Forelimb muscle (tissue), 1 donor: ENCODE measurements around the gene CGN. TPM values are rescaled to one million over a fixed set of nuclear protein-coding genes. Genes with fewer than 3 reads are reported as not detected.
A peak's percentile ranks its signal among the peaks of the same experiment; 100 is the strongest.

Experiments
- DNase-seq: peaks from one replicate; pipeline ENCODE4 v3.0.0-alpha.2; 2013; ENCODE audit warnings: low read depth
- polyA plus RNA-seq: library from polyadenylated mRNA; unstranded; fragments of 120-200 nt; gene quantifications from one replicate; pipeline ENCODE4 v1.2.1, GENCODE V29; 2013; ENCODE audit not compliant: insufficient read length

Gene CGN, protein sequence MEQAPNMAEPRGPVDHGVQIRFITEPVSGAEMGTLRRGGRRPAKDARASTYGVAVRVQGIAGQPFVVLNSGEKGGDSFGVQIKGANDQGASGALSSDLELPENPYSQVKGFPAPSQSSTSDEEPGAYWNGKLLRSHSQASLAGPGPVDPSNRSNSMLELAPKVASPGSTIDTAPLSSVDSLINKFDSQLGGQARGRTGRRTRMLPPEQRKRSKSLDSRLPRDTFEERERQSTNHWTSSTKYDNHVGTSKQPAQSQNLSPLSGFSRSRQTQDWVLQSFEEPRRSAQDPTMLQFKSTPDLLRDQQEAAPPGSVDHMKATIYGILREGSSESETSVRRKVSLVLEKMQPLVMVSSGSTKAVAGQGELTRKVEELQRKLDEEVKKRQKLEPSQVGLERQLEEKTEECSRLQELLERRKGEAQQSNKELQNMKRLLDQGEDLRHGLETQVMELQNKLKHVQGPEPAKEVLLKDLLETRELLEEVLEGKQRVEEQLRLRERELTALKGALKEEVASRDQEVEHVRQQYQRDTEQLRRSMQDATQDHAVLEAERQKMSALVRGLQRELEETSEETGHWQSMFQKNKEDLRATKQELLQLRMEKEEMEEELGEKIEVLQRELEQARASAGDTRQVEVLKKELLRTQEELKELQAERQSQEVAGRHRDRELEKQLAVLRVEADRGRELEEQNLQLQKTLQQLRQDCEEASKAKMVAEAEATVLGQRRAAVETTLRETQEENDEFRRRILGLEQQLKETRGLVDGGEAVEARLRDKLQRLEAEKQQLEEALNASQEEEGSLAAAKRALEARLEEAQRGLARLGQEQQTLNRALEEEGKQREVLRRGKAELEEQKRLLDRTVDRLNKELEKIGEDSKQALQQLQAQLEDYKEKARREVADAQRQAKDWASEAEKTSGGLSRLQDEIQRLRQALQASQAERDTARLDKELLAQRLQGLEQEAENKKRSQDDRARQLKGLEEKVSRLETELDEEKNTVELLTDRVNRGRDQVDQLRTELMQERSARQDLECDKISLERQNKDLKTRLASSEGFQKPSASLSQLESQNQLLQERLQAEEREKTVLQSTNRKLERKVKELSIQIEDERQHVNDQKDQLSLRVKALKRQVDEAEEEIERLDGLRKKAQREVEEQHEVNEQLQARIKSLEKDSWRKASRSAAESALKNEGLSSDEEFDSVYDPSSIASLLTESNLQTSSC
- polyA plus RNA-seq: 0.52 TPM

DNA sequence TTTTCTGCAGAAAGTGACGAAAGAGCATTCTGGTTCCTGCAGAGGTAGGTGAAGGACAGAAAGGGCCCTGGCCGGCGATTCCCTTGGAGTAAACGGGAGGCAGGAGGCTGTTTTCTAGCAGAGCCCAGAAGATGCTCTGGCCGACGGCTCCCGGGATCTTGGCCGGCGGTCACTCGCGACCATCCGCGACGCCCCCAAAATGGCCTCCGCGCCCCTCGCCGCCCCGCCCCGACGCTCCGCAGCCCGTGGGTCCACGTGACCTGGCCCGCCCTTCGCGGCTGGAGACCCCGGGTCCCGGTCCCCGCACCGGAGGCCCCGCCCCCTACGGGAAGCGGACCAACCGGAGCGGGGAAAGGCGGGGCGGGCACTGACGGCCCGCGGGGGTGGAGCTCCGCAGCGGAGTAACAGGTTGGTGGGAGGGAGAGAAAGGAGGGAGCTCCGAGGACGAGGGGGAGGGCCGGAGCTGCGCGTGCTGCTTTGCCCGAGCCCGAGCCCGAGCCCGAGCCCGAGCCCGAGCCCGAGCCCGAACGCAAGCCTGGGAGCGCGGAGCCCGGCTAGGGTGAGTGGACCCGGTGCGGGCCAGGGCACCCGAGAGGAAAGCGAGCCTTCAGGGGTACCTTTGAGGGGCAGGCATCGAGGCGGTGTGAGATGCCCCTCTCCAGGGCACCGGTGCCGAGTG, at the start of gene CGN:
Gene CGN, plus strand, starts transcription at position 431 of the 679 bp plus-strand sequence. CDS start 7,133 bp downstream, outside the sequence.
- DNase-seq: peak; percentile 47

DNA sequence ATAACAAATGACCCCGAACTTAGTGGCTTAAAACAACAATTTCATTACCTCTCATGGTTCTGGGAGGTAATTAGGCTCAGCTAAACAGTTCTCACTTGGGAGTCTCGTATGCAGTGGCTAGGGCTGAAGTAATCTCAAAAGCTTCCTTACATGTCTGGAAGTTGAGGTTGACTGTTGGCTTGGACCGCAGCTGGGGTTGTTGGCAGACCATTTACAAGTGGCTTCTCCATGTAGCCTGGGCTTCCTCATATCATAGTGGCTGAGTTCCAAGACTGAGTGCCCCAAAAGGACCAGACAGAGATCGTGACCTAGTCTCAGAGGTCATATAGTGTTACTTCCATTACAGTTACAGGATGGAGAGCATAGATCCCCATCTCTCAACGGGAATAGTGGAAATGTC, 49.5 kb upstream of the CGN start:
- DNase-seq: no peak

- DNase-seq: no peak
Measured at GRCh38 chr1:151465026-151465425, 46.2 kb upstream of the CGN start.

GRCh38 chr1:151472856-151473731, 38.1 kb upstream of the CGN start:
- DNase-seq: peak; percentile 25

DNA sequence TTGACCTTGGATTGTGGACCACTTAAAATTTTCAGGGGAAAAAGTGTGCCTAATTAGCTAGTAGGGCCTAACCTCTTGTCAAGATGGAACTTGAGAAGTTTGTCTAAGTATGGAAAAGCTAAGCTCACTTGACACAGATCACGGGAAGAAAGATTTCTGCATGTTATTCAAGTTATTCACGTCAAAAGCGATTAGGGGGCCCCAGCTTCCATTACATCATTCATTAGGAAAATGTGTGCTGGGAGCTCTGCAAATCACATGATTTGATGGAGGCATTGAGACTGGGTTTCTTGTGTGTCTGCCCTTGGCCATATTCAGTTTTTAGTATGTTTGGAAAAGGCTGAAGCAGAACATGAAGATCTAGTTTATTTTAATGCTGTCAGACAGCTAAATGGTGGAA, 36.4 kb upstream of the CGN start:
- DNase-seq: no peak

DNA sequence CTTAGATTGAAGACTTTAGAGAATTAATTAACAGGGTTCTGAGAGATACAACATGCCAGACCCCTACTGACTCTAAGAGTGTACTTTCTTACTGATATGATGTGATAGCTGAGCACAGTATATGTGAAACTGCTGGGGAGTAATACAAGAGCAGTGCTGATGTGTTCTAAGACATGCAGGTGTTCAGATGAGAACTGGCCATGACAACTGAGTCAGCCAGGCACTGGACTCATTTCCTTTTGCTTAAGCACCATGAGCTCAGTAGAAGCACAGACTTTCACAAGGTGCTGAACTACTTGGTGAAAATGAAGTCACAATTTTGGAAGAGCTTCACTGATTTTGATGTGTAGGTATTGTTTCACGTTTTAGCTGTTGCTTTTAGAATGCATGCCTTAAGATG, 36.0 kb upstream of the CGN start:
- DNase-seq: no peak

GRCh38 chr1:151476083-151476482, 35.1 kb upstream of the CGN start:
- DNase-seq: no peak

- no peak for DNase-seq
Measured at GRCh38 chr1:151477066-151477465, 34.1 kb upstream of the CGN start.

DNA sequence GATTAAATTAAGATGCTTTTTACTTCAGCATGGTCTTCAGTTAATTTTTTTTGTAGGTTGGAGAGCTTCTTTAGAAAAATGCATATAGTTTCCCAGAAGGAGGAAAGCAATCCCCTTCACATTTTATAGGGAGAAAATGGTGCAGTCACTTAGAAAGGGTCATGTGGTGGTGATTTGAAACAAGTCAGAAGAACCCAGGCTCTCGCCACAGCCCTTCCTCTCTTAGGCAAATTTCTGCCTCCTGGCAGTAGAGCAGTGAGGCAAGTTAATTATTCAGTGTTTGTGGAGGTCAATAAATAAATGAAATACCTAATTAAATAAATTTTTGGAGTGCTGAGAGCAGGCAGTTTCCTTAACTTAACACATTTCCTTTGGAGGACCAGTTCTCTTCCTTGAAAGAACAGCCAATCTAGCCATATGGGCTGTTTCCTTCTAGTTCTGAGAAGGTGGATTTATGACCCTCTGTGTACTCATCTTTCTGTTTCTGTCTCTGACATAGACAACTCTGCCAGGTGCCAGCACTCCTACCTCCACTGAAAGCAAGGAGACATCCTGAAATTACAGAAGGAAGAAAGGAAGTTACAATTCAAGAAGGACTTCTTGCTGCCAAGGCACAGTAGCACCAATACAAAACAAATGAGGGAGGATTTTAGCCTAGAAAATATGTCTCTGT, 32.9 kb upstream of the CGN start:
- DNase-seq: no peak

DNA sequence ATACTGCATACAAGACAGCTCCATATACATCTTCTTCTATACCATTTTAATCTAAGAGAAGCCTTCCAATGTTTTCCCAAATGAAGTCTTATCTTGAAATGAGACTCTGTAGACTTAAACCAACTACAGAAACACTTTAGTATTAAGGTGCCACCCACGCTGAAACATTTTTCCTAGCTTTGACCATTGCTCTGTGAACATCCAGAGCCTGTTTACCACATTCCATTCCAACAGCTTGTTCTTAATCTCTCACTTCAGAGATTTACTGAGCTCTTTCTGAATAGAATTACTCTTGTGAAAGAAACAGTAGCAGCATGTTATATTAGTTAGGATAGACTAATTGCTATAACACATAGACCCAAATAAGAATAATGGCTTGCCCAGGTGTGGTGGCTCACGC, 32.3 kb upstream of the CGN start:
- DNase-seq: no peak

DNA sequence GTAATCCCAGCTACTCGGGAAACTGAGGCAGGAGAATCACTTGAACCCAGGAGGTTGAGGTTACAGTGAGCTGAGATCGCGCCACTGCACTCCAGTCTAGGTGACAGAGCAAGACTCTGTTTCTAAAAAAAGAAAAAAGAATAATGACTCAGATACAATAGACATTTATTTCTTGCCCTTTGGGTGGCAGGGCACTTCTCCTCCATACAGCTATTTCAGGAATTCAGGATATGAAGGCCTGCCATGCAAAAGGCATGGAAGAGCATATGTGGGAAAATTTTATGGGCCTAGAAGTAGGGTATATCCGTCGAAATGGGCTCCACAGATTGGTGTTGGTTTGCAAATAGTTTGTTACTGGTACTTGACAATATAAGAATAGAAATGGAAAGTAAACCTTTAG, 31.7 kb upstream of the CGN start:
- no peak for DNase-seq

GRCh38 chr1:151482017-151482416, 29.2 kb upstream of the CGN start:
- DNase-seq: no peak

GRCh38 chr1:151485685-151486255, 25.4 kb upstream of the CGN start:
- no peak for DNase-seq

- DNase-seq: no peak
Measured at GRCh38 chr1:151486557-151486956, 24.6 kb upstream of the CGN start.

GRCh38 chr1:151491641-151492040, 19.5 kb upstream of the CGN start:
- DNase-seq: no peak

GRCh38 chr1:151492120-151492519, 19.1 kb upstream of the CGN start:
- DNase-seq: no peak

GRCh38 chr1:151493042-151493441, 18.1 kb upstream of the CGN start:
- no peak for DNase-seq

- no peak for DNase-seq
Measured at GRCh38 chr1:151494741-151495281, 16.4 kb upstream of the CGN start.

- DNase-seq: no peak
Measured at GRCh38 chr1:151495316-151495715, 15.9 kb upstream of the CGN start.
